Measurements from ENCODE around the gene NCKAP5L. TPM values are rescaled to one million over a fixed set of nuclear protein-coding genes. Genes with fewer than 3 reads are reported as not detected.

The NCKAP5L gene
- total RNA-seq, 1 donor from 2014 or later: 23.2 TPM

DNA sequence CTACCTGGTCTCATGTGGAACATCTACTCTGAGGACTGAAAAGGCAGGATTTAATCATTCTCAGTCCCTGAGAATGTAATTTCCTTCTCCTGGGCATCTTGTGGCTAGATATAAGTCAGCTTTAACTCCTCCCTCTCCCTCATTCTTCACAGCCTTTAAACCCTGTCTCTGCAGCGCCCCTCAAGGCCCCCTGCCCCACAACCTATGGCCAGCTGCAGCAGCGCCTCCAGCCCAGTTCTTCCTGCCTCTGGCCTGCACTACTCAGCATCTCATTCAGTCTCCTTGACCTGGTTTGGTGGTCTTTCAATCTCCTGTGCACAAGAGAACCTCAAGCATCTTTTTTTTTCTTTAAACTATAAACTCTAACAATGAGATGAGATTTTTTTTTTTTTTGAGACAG, 29.3 kb downstream of the NCKAP5L start:
- DNase-seq (no peak), ATAC-seq (no peak)
- H3K4me1 ChIP-seq: no peaks in the 10 kb centered on the region
- no peak overlapping the region for H3K4me3 ChIP-seq
- TF ChIP-seq CTCF (IDR thresholded peaks at IDR 0.05): no peak
- no peaks in the 10 kb centered on the region for H3K27me3 ChIP-seq
- intact Hi-C loops (cut with DNase I): no loop called here
- H3K27ac ChIP-seq: no peak overlapping the region
- peaks cover 65% of the 10 kb centered on the region for H3K36me3 ChIP-seq
- H3K9me3 ChIP-seq: no peaks in the 10 kb centered on the region

DNA sequence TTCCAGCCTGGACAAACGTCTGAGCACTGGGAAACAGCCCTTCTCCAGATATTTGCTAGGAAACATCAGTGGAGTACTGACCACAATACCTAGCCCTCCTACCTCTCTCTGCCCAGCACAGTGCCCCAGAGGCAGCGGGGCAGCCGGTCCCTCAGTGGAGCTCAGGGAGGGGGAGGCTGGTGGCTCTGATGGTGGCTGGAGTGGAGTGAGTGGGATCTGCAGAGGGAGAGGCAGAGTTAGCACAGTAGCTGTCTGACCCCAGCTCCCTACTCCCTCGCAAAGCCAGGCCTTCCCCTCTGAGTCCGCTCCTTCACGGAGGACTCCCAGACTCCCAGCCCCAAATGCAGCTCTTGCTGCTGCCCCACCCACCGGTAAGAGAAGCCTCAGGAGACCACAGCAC, 30.0 kb downstream of the NCKAP5L start:
- Histone ChIP-seq H3K27ac (no peak overlapping the region), H3K4me1 (no peaks in the 10 kb centered on the region), H3K9me3 (no peaks in the 10 kb centered on the region), H3K27me3 (no peaks in the 10 kb centered on the region), H3K36me3 (peaks cover 58% of the 10 kb centered on the region), H3K4me3 (no peak overlapping the region)
- TF ChIP-seq CTCF (IDR thresholded peaks at IDR 0.05): no peak
- DNase-seq (no peak), ATAC-seq (no peak)
- intact Hi-C loops (cut with DNase I): no loop called here

GRCh38 chr12:49797449-49797776, 30.8 kb downstream of the NCKAP5L start:
- ATAC-seq: peak; percentile 13
- Histone ChIP-seq H3K9me3 (no peaks in the 10 kb centered on the region), H3K27me3 (no peaks in the 10 kb centered on the region), H3K27ac (no peak overlapping the region), H3K4me3 (no peak overlapping the region), H3K36me3 (peaks cover 50% of the 10 kb centered on the region), H3K4me1 (no peaks in the 10 kb centered on the region)
- TF ChIP-seq CTCF (IDR thresholded peaks at IDR 0.05): no peak
- intact Hi-C loops (cut with DNase I): no loop called here
- no peak for DNase-seq

DNA sequence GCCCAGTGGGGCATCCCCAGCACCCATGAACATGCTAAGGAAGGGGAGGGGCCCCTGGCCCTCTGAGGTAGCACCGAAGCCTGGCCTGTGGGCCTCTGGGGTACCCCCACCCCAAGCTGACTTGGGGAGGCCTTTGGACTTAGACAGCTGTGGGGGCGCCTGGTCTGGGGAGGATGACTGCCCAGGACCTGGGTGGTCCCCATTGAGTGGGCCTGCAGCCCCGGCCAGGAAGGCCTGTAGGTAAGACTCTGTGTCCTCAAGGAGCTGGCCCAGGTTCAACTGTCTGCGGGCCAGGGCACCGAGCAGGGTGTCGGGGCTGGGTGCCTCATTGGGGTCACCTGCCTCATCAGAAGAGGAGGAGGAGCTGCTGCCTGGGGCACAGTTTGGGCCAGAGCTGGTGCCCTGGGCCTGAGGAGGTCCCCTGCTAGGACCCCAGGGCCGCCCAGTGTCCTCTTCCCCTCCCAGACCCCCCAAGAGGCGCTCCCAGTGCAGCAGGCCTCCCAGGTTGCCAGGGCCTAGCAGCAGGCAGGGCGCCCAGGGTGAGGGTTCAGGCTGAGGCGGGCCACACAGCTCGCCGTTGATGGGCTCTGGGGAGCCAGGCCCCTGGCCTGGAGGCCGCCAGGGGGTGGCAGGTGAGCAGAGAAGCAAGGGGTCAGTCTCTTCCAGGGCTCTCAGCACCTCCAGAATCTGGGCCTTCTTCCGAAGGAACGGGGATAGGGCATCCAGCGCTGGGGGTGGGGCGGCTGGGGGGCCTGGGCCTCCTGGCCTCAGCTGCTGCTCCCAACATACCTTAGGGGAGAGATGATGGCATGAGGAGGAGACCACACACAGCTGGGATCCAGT, 31.4 kb downstream of the NCKAP5L start:
- no peak overlapping the region for H3K27ac ChIP-seq
- no peak for ATAC-seq
- DNase-seq: no peak

DNA sequence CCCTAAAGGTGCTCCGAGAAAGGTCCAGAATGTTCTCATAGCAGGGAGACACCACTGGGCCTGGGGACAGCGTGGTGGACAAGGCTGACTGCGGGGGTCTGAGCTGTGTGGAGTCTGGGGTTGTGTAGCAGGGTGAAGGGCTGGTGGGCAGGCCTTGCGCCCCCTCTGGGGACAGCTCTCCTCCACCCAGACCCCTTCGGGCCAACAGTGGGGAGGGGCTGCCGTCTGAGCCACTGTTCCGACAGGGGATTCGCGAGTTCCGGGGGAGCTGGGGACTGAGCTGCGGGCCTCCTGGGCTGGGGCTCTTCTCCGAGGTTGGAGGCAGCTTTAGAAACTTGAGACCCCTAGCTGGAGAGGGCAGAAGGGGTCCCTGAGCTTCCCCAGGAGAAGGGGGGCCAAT, 32.1 kb downstream of the NCKAP5L start:
- Histone ChIP-seq H3K27ac (no peak overlapping the region), H3K9me3 (no peaks in the 10 kb centered on the region), H3K4me1 (no peaks in the 10 kb centered on the region), H3K27me3 (no peaks in the 10 kb centered on the region), H3K36me3 (peaks cover 38% of the 10 kb centered on the region), H3K4me3 (no peak overlapping the region)
- ATAC-seq (no peak), DNase-seq (no peak)
- intact Hi-C loops (cut with DNase I): no loop called here
- TF ChIP-seq CTCF (IDR thresholded peaks at IDR 0.05): no peak

More for the DNA sequence above, 31.4 kb downstream of the NCKAP5L start:
- Histone ChIP-seq H3K36me3 (peaks cover 45% of the 10 kb centered on the region), H3K4me1 (no peaks in the 10 kb centered on the region), H3K27me3 (no peaks in the 10 kb centered on the region), H3K9me3 (no peaks in the 10 kb centered on the region), H3K4me3 (no peak overlapping the region)
- TF ChIP-seq CTCF (IDR thresholded peaks at IDR 0.05): no peak
- intact Hi-C loops (cut with DNase I): no loop called here
